Activated CD4-positive, alpha-beta memory T cell treated with anti-CD3 and anti-CD28 coated beads for 36 hours (primary cell): ENCODE results near the gene SENP5. TPM values are rescaled to one million over a fixed set of nuclear protein-coding genes. Genes with fewer than 3 reads are reported as not detected.

Source experiments
- CTCF ChIA-PET: fragments of 350-600 bp; sonication (Branson Sonifier 250); formaldehyde crosslinking; loops from one replicate; lab custom pipeline; 2021; ENCODE audit warnings: antibody characterized with exemption, inconsistent platforms; lab: Charles Lee
- POLR2A ChIA-PET: fragments of 350-600 bp; sonication (Branson Sonifier 250); formaldehyde crosslinking; loops from one replicate; lab custom pipeline; 2021; ENCODE audit warnings: antibody characterized with exemption; lab: Charles Lee
- DNase-seq: peaks from one replicate; pipeline ENCODE4 v3.0.0-alpha.2; 2020
- H3K27ac Mint-ChIP-seq: one replicate; pipeline ENCODE4 v1.8.0; 2021; ENCODE audit warnings: mixed read lengths
- H3K27me3 Mint-ChIP-seq: one replicate; pipeline ENCODE4 v1.8.0; 2021; ENCODE audit warnings: mixed read lengths
- H3K36me3 Mint-ChIP-seq: one replicate; pipeline ENCODE4 v1.8.0; 2021; ENCODE audit warnings: mixed read lengths
- H3K4me1 Mint-ChIP-seq: one replicate; pipeline ENCODE4 v1.8.0; 2021; ENCODE audit warnings: low read depth, mixed read lengths
- H3K4me3 Mint-ChIP-seq: one replicate; pipeline ENCODE4 v1.8.0; 2021; ENCODE audit warnings: mild to moderate bottlenecking, mixed read lengths
- H3K9me3 Mint-ChIP-seq: one replicate; pipeline ENCODE4 v1.8.0; 2021; ENCODE audit warnings: mixed read lengths
- intact Hi-C: fragments of 100-400 bp; cut with micrococcal nuclease; formaldehyde crosslinking; loops from one replicate; pipeline ENCODE4 v1.15.1; 2023
- total RNA-seq, 2 experiments: library from RNA; stranded (reverse); gene quantifications; one replicate each; pipeline ENCODE4 v1.2.3, GENCODE V29; 2021

SENP5 gene
- total RNA-seq, 2 experiments from 2014 or later: 30.5 to 32.0 TPM

DNA sequence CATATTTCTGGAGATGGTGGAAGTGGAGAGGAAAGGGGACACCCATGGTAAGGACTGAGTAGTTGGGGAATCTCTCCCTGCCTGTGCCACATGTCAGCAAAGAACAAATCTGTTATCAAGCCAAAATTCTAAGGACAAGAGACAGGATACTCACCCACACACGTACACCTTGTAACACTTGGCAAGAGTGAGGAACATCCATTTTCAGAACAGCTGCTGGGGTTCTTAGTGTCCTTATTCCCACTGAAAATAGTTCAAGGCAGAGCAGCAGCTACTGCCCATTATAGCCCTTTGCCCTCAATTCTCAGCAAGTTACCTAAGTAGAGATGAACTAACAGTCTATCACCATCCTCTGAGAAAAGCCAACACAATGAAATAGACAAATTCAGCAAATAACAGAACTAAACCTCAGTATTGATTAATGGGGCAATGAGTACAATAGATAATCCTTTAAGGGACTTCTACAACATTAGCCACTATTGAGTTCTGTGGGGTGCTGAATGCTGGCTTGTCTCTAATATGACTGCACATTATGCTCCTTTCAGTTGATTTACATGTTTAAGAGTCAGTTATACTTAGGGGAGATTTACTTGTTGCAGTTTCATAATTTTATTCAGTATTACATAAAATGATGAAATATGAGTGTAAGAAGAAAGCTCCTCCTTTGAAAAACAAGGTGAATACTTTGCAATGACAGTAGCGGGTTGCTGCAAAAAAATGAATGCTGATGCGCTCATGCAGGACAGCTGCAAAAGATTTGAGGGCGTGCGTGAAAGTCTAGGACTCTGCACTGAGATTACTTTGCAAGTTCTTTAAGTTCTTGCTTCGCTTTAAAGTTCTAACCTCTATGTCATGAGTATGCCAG is 22.4 kb downstream of the SENP5 start:
- intact Hi-C loops: loop anchor here (5.0 kb wide), 1 partner anchor 52 kb away; the partner anchor contains the start of gene NCBP2
- no peak for DNase-seq
- peaks cover 41% of the 10 kb centered on the region for H3K4me1 Mint-ChIP-seq
- H3K9me3 Mint-ChIP-seq: no peaks in the 10 kb centered on the region
- peaks cover 8% of the 10 kb centered on the region for H3K36me3 Mint-ChIP-seq
- H3K27me3 Mint-ChIP-seq: no peaks in the 10 kb centered on the region
- no peak overlapping the region for H3K27ac Mint-ChIP-seq
- POLR2A ChIA-PET: no interaction called here
- CTCF ChIA-PET: no interaction called here
- H3K4me3 Mint-ChIP-seq: no peak overlapping the region

DNA sequence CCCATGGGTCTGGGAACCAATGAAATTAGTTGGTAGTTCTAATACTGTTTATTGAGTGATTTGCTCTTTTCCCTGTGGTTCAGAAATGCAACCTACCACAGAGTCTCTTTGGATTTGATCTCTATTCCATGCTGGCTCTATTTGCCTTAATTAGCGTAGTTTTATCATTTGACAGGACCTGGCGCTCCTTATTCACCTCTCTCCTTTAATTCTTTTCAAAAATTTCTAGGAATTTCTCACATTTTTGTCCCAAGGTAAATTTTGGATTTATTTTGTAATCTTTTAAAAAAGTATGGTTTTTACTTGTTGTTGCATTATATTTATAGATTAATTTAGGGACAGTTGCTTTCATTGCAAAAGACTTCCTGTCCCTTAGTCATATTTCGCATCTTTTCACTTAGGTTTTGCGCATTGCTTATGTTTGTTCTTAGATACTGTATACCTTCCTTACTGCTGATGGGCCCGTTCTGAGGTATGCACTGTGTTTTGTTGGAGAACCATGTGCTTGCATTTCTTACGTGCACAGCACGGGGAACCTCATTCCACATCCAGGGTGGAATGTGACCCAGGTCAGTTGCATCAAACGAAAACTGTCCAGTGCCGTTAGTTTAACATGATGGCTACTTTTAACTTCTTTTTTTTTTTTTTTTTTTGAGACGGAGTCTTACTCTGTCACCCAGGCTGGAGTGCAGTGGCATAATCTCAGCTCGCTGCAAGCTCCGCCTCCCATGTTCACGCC is 27.0 kb downstream of the SENP5 start:
- Mint-ChIP-seq H3K27ac (no peak overlapping the region), H3K4me1 (peaks cover 16% of the 10 kb centered on the region), H3K9me3 (no peaks in the 10 kb centered on the region), H3K27me3 (no peaks in the 10 kb centered on the region), H3K4me3 (no peak overlapping the region), H3K36me3 (peaks cover 2% of the 10 kb centered on the region)
- POLR2A ChIA-PET: no interaction called here
- CTCF ChIA-PET: no interaction called here
- intact Hi-C loops: no loop called here
- no peak for DNase-seq

DNA sequence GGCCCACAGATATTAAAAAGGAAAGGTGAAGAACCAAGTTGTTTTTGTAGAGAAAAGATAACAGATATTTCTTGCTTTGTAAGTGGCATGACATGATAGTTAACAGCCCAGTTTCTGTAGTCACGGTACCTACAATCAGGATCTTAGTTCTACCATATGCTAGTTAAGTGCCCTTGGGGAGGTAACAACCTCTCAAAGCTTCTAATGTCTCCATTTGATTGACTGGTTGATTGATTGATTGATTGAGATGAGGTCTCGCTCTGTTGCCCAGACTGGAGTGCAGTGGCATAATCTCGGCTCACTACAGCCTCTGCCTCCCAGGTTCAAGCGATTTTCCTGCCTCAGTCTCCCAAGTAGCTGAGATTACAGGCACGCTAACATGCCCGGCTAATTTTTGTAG is 28.5 kb downstream of the SENP5 start:
- Mint-ChIP-seq H3K4me3 (no peak overlapping the region), H3K36me3 (peaks cover 6% of the 10 kb centered on the region), H3K9me3 (no peaks in the 10 kb centered on the region), H3K4me1 (peaks cover 6% of the 10 kb centered on the region), H3K27ac (no peak overlapping the region), H3K27me3 (no peaks in the 10 kb centered on the region)
- intact Hi-C loops: no loop called here
- DNase-seq: no peak
- CTCF ChIA-PET: no interaction called here
- POLR2A ChIA-PET: no interaction called here

DNA sequence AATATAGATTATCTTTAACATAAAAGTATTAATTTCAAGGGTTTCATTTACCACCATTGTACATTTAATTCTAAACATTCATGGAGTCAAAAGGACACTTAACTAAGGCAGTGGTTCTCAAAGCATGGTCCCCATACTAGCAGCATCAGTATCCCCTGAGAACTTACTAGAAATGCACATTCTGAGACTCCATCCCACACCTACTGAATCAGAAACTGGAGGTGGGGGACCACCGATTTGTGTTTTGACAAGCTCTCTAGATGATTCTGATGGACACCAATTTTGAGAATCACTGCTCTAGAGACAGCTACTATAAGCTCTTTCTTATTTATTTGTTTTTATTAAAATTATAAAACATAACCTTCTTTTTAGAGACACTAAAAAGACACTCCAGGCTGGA is 34.0 kb downstream of the SENP5 start:
- Mint-ChIP-seq H3K4me1 (no peaks in the 10 kb centered on the region), H3K27ac (no peak overlapping the region), H3K4me3 (no peak overlapping the region), H3K27me3 (no peaks in the 10 kb centered on the region), H3K36me3 (peaks cover 29% of the 10 kb centered on the region), H3K9me3 (no peaks in the 10 kb centered on the region)
- DNase-seq: no peak
- ChIA-PET POLR2A (no interaction called here), CTCF (interaction anchor here (1.7 kb wide), 1 partner anchor 293 kb away, joined by 4 read pairs; no protein-coding TSS in a partner anchor)
- intact Hi-C loops: no loop called here

DNA sequence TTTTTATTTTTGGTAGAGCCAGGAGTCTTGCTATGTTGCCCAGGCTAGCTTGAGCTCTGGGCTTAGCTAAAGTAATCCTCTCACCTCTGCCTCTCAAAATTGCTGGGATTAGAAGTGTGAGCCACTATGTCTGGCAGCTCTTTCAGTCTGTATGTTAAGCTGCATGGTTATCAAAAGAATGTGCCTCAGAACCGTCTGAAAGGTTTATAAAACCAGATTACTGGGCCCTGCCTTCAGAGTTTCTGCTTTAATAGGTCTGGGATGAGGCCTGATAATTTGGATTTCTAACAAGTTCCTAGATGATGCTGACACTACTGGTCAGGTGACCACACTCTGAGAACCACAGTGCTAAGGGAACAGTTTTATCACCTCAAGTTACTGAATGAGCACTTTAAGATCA is 34.6 kb downstream of the SENP5 start:
- Mint-ChIP-seq H3K36me3 (peaks cover 29% of the 10 kb centered on the region), H3K9me3 (no peaks in the 10 kb centered on the region), H3K4me1 (no peaks in the 10 kb centered on the region), H3K4me3 (no peak overlapping the region), H3K27ac (no peak overlapping the region), H3K27me3 (no peaks in the 10 kb centered on the region)
- intact Hi-C loops: no loop called here
- POLR2A ChIA-PET: no interaction called here
- no peak for DNase-seq
- CTCF ChIA-PET: interaction anchor here (1.7 kb wide), 1 partner anchor 293 kb away, joined by 4 read pairs; no protein-coding TSS in a partner anchor

DNA sequence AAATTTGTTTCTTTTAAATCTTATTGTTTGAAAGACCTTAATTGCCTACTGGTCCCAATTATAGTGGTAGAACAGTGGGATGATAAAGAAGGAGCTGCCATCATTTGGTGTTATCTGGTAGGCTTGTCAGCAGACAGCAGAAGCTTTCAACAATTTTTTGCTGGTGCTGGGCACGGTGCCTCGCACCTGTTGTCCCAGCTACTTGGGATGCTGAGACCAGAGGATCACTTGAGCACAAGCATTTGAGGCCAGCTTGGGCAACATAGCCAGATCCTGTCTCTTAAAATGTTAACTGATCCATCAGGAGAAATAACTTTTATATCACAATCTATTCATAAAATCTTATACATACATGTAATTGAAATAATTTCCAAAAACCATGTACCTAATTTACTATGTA is 36.0 kb downstream of the SENP5 start:
- no peak for DNase-seq
- no peak overlapping the region for H3K27ac Mint-ChIP-seq
- no peaks in the 10 kb centered on the region for H3K9me3 Mint-ChIP-seq
- POLR2A ChIA-PET: no interaction called here
- no peaks in the 10 kb centered on the region for H3K27me3 Mint-ChIP-seq
- H3K36me3 Mint-ChIP-seq: peaks cover 35% of the 10 kb centered on the region
- H3K4me3 Mint-ChIP-seq: no peak overlapping the region
- CTCF ChIA-PET: interaction anchor here (1.2 to 1.5 kb wide), 2 partner anchors 66 to 126 kb away, joined by 3 to 4 read pairs; partner anchors contain the start of gene MELTF
- H3K4me1 Mint-ChIP-seq: no peaks in the 10 kb centered on the region
- intact Hi-C loops: no loop called here

DNA sequence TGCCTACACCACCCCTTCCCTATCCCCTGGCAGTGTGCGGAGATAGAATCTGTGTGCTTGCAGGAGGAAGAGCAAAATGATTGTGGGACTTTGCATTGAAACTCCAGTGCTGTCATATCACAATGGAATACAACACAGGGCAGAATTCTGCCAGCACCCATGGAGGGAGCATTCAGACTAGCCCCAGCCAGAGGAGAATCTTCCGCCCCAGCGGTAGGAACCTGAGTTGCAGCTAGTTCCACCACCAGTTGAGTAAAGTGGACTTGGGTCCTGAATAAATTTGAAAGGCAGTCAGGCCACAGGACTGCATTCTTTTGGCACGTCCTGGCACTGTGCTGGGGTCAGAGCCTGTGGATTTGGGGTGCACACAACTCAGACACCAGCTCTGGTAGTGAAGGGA is 47.1 kb downstream of the SENP5 start:
- no peak overlapping the region for H3K27ac Mint-ChIP-seq
- H3K9me3 Mint-ChIP-seq: peaks cover 3% of the 10 kb centered on the region
- intact Hi-C loops: no loop called here
- H3K4me1 Mint-ChIP-seq: no peaks in the 10 kb centered on the region
- H3K36me3 Mint-ChIP-seq: peaks cover 28% of the 10 kb centered on the region
- H3K27me3 Mint-ChIP-seq: no peaks in the 10 kb centered on the region
- no peak for DNase-seq
- ChIA-PET CTCF (no interaction called here), POLR2A (no interaction called here)
- no peak overlapping the region for H3K4me3 Mint-ChIP-seq

DNA sequence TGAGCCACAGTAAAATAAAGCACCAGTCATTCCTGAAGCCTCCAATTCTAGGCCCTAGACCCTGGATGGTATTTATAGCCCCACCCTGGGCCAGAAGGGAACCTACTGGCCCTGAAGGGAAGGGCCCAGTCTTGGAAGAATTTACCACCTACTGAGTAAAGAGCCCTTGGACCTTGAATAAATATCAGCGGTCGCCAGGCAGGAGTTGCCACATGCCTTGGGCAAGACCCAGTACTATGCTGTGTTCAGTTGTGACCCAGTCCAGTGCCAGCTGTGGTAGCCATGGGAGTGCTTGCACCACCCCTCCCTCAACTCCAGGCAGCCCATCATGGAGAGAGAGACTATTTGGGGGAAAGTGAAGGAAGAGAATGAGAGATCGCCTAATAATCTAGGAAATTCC is 47.7 kb downstream of the SENP5 start:
- peaks cover 3% of the 10 kb centered on the region for H3K9me3 Mint-ChIP-seq
- DNase-seq: no peak
- H3K4me1 Mint-ChIP-seq: peaks cover under 1% of the 10 kb centered on the region
- CTCF ChIA-PET: no interaction called here
- no peaks in the 10 kb centered on the region for H3K27me3 Mint-ChIP-seq
- H3K4me3 Mint-ChIP-seq: no peak overlapping the region
- H3K27ac Mint-ChIP-seq: no peak overlapping the region
- POLR2A ChIA-PET: no interaction called here
- intact Hi-C loops: no loop called here
- peaks cover 28% of the 10 kb centered on the region for H3K36me3 Mint-ChIP-seq

DNA sequence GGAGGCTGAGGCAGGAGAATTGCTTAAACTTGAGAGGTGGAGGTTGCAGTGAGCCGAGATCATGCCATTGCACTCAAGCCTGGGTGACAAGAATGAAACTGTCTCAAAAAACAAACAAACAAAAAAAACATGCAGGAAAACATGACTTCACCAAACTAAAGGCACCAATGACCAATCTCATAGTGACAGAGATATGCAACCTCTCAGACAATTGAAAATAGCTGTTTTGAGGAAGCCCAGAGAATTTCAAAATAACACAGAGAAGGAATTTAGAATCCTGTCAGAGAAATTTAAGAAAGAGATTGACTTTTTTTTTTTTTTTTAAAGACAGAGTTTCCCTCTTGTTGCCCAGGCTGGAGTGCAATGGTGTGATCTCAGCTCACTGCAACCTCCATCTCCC is 48.5 kb downstream of the SENP5 start:
- ChIA-PET CTCF (no interaction called here), POLR2A (no interaction called here)
- peaks cover 3% of the 10 kb centered on the region for H3K9me3 Mint-ChIP-seq
- no peak overlapping the region for H3K27ac Mint-ChIP-seq
- no peak overlapping the region for H3K4me3 Mint-ChIP-seq
- H3K36me3 Mint-ChIP-seq: peaks cover 28% of the 10 kb centered on the region
- H3K4me1 Mint-ChIP-seq: peaks cover 5% of the 10 kb centered on the region
- intact Hi-C loops: no loop called here
- no peak for DNase-seq
- H3K27me3 Mint-ChIP-seq: no peaks in the 10 kb centered on the region

DNA sequence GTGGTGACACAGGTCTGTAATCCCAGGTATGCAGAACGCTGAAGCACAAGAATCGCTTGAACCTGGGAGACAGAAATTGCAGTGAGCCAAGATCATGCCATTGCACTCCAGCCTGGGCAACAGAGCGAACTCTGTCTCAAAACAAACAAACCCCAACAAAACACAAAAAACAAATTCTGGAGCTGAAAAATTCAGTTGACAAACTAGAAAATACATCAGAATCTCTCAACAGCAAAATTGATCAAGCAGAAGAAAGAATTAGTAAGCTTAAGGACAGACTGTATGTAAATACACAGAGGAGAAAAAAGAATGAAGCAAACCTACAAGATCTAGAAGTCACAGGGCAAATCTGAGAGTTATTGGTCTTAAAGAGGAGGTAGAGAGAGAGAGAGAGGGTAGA is 49.3 kb downstream of the SENP5 start:
- H3K36me3 Mint-ChIP-seq: peaks cover 28% of the 10 kb centered on the region
- ChIA-PET CTCF (no interaction called here), POLR2A (no interaction called here)
- H3K9me3 Mint-ChIP-seq: peaks cover 3% of the 10 kb centered on the region
- DNase-seq: no peak
- H3K4me1 Mint-ChIP-seq: peaks cover 5% of the 10 kb centered on the region
- no peak overlapping the region for H3K4me3 Mint-ChIP-seq
- intact Hi-C loops: no loop called here
- H3K27me3 Mint-ChIP-seq: no peaks in the 10 kb centered on the region
- no peak overlapping the region for H3K27ac Mint-ChIP-seq

DNA sequence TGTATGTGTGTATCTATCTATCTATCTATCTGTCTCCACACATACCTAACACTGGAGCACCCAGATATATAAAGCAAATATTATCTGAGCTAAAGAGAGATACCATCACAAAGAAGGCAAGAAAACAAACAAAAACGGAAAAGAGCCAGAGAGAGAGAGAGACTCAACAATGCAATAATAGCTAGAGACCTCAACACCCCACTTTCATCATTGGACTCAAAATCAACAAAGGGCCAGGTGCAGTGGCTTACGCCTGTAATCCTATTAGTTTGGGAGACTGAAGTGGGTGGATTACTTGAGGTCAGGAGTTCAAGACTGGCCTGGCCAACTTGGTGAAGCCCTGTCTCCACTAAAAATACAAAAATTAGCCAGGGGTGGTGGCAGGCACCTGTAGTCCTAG is 51.2 kb downstream of the SENP5 start:
- Mint-ChIP-seq H3K27ac (no peak overlapping the region), H3K4me1 (peaks cover 5% of the 10 kb centered on the region), H3K4me3 (no peak overlapping the region), H3K9me3 (peaks cover 3% of the 10 kb centered on the region), H3K36me3 (peaks cover 27% of the 10 kb centered on the region), H3K27me3 (no peaks in the 10 kb centered on the region)
- ChIA-PET CTCF (no interaction called here), POLR2A (no interaction called here)
- intact Hi-C loops: no loop called here
- no peak for DNase-seq

DNA sequence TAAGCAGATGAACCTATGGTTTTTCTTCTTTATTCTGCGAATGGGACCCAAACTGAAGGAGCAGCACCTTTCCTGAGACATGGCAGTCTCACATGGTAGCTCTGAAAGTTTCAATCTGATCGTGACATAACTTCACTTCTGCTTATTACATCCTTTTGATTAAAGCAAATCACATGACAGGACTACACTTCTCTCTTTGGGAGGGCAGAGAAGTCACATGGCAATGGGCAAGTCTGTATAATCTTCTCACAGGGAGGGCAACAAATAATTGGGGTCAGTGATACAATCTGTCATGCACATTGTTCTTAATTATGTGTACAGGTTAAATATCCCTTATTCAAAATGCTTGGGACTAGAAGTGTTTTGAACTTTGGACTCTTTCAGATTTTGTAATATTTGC is 53.0 kb downstream of the SENP5 start:
- H3K27ac Mint-ChIP-seq: no peak overlapping the region
- intact Hi-C loops: no loop called here
- peaks cover 12% of the 10 kb centered on the region for H3K36me3 Mint-ChIP-seq
- DNase-seq: no peak
- no peaks in the 10 kb centered on the region for H3K9me3 Mint-ChIP-seq
- H3K27me3 Mint-ChIP-seq: no peaks in the 10 kb centered on the region
- no peak overlapping the region for H3K4me3 Mint-ChIP-seq
- POLR2A ChIA-PET: no interaction called here
- CTCF ChIA-PET: interaction anchor here (1.0 kb wide), 1 partner anchor 21 kb away, joined by 4 read pairs; the partner anchor contains the start of gene NCBP2
- peaks cover 5% of the 10 kb centered on the region for H3K4me1 Mint-ChIP-seq
